ENCODE measurements around the gene ADAMTS14.
A peak's percentile ranks its signal among the peaks of the same experiment; 100 is the strongest.
"Not testable (repeated sequence)": the region's sequence is repeated elsewhere in the genome, so short reads cannot be mapped to it uniquely, and the experiment has no call there.

Gene ADAMTS14

DNA sequence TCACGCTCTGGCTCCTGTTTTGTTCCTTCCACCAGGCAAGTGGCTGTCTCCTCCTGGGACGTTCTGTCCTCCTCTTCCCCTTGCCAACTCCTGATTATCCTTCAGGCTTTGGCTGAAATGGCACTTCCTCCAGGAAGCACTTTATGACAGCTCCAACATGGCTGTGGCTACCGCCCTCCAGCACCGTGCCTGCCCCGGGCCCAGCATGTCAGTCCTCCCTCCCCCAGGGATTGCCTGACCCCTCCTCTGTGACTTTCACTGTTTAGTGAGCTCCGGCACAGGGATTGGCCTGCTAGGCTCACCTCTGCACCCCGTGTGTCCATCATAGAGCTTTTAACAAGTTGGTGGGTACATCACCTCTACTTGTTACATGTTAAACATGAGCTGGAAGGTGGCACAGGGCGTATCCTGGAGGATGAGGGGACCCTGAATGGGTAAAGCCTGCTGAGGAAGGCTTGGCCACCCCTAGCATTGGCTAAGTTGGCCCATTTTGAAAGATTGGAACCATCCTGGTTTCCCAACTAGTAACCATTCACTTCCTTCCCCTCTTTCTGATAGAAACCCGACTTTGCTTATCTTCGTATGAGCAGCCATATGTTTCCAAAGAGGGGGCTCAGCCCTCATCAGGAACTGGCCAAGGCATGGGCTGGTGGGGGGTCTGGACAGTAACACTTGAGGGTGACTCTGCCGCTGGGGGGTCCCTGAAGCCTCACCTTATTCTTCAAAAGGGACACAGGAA is 10.5 kb upstream of the ADAMTS14 start:
- Histone ChIP-seq H3K36me3 (replicated peaks) (no peaks in the 10 kb centered on the region), H3K27me3 (ENCODE audit: low read depth) (no peaks in the 10 kb centered on the region), H3K9me3 (peaks cover 2% of the 10 kb centered on the region; the same call in 1 of the 2 replicates), H3K4me1 (no peaks in the 10 kb centered on the region), H3K4me3 (no peak overlapping the region)
- in situ Hi-C loops (cut with MboI; ENCODE audit: low sequenced_read_pairs) = no loop called here
- DNase-seq (ENCODE audit: low spot score in 2 of 2) = no peak

DNA sequence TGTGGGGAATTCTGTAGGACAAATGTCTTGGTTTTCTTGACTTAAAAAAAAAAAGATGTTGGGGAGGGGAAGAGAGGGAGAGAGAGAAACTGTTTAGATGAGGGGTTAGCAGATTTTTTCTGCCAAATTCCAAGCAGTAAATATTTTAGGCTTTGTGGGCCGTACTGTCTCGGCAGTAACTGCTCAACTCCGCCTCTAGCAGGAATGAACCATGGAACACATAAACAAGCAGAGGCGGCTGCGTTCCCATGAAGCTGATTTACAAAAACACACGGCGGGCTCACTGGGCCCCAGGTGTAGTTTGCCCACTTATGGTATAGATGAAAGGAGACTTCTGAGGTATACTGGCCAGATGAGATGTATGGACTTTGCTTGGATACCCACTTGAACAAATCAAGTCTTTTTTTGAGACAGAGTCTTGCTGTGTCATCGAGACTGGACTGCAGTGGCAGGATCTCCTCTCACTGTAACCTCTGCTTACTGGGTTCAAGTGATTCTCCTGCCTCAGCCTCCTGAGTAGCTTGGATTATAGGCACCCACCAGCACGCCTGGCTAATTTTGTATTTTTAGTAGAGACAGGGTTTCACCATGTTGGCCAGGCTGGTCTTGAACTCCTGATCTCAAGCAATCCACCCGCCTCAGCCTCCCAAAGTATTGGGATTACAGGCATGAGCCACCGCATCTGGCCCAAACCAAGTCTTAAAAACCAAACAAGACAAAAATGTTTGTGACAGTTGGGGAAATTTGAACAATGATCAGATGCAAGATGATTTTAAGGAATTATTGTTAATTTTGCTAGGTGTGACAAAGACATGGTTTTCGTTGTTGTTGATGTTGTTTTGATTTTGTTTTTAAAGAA is 9.7 kb upstream of the ADAMTS14 start:
- no peak for DNase-seq (ENCODE audit: low spot score in 2 of 2)
- Histone ChIP-seq H3K4me3 (no peak overlapping the region), H3K27me3 (ENCODE audit: low read depth) (no peaks in the 10 kb centered on the region), H3K9me3 (peaks cover 2% of the 10 kb centered on the region; the same call in 1 of the 2 replicates), H3K4me1 (no peaks in the 10 kb centered on the region), H3K36me3 (replicated peaks) (no peaks in the 10 kb centered on the region)
- in situ Hi-C loops (cut with MboI; ENCODE audit: low sequenced_read_pairs) = no loop called here

DNA sequence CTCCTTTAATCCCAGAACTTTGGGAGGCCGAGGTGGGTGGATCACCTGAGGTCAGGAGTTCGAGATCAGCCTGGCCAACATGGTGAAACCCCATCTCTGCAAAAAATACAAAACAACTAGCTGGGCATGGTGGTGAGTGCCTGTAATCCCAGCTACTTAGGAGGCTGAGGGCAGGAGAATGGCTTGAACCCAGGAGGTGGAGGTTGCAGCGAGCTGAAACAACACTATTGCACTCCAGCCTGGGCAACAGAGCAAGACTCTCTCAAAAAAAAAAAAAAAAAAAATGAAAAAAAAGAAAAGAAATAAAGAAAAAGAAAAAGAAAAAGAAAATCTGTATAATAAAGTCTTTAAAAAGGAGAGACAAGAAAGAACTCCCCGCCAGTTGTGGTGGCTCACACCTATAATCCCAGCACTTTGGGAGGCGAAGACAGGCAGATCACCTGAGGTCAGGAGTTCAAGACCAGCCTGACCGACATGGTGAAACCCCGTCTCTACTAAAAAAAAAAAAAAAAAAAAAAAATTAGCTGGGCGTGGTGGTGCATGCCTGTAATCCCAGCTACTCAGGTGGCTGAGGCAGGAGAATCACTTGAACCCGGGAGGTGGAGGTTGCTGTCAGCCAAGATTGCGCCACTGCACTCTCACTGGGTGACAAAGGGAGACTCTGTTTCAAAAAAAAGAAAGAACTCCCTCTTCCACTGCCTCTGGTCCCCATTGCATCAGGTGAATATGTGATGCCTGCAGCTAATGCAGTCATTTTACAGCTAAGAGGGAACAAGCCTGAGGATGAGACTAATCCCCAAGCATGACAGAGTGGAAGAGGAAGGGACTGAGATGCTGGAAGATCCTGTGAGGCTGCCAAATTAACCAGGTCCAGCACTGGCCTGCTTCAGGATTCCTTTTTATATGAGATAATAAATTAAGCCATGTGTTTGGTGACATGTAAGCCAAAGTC is 8.6 kb upstream of the ADAMTS14 start:
- H3K4me3 ChIP-seq; H3K27me3 ChIP-seq (ENCODE audit: low read depth); H3K36me3 ChIP-seq (replicated peaks); H3K9me3 ChIP-seq; in situ Hi-C loops (cut with MboI; ENCODE audit: low sequenced_read_pairs); DNase-seq (ENCODE audit: low spot score in 2 of 2); H3K4me1 ChIP-seq: not testable (repeated sequence)

DNA sequence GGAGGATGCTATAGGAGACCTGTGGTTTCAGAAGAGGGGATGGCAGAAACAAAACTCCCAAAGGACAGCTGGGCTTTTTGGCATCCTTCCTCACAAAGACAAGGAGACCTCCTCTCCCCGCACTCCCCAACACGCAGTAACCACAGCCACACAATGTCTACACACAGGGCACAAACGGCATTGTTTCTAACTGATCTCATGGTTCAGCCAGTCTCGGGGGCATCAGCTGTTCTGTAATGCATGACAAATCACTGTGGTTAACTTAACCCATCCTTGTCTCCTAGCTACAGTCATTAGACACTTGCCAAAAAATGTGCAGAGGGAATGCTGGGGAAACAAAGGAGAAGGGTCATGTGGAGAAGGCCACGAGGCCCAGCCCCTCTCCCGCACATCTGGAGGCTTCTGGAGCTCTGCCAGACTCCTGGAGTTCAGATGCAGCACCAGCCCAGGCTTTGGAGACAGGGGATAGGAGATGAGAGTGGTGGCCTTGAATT is 7.6 kb upstream of the ADAMTS14 start:
- no peaks in the 10 kb centered on the region for H3K4me1 ChIP-seq
- in situ Hi-C loops (cut with MboI; ENCODE audit: low sequenced_read_pairs) = no loop called here
- H3K9me3 ChIP-seq = no peaks in the 10 kb centered on the region
- DNase-seq (ENCODE audit: low spot score in 2 of 2) = peak in 1 of 2 experiments; percentile 17
- no peak overlapping the region for H3K4me3 ChIP-seq
- H3K36me3 ChIP-seq (replicated peaks) = no peaks in the 10 kb centered on the region
- H3K27me3 ChIP-seq (ENCODE audit: low read depth) = no peaks in the 10 kb centered on the region

DNA sequence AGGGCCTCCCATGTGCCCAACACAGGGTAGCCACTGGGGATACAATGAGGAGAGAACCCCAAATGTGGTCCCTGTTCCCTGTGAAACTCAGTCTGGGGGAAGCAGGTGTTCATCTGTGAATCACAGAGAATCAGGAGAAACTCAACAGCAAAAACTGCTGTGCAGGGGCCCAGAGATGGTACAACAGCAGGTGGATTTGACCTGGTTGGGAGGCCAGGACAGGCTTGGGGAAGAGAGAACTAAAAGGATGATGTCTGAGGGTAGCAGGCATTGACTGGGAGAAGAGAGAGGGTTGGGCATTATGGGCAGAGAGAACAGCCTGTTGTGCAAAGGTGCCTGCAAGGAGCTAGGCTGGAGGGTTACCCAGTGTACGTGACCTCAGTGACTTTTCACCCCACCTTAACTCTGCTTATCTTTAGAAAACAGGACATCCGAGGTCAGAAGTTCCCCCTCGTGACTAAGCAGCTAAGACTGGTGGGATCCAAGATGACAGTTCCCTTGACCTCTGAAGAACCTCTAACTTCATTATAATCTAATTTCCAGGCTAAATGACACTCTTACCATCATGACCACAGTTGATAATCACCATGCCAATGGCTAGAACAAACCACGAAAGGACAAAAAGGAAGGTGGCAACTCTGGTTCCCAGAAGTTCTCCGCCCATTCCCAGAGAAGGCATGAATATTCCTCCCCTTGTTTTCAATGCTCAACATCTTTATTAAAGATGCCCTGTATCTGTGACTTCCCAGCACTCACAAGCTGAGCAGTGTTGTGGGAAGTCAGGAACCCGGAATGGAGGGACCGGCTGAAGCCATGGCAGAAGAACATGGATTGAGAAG is 5.1 kb upstream of the ADAMTS14 start:
- Histone ChIP-seq H3K27me3 (ENCODE audit: low read depth) (peaks cover 10% of the 10 kb centered on the region), H3K36me3 (replicated peaks) (no peaks in the 10 kb centered on the region), H3K4me1 (no peaks in the 10 kb centered on the region), H3K4me3 (no peak overlapping the region), H3K9me3 (no peaks in the 10 kb centered on the region)
- in situ Hi-C loops (cut with MboI; ENCODE audit: low sequenced_read_pairs) = no loop called here
- DNase-seq (ENCODE audit: low spot score in 2 of 2) = no peak

DNA sequence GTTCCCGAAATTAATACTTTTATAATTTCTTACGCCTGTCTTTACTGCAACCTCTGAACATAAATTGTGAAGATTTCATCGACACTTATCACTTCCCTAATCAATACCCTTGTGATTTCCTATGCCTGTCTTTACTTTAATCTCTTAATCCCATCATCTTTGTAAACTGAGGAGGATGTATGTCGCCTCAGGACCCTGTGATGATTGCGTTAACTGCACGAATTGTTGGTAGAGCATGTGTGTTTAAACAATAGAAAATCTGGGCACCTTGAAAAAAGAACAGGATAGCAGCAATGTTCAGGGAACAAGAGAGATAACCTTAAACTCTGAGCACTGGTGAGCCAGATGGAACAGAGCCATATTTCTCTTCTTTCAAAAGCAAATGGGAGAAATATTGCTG is 4.5 kb upstream of the ADAMTS14 start:
- in situ Hi-C loops (cut with MboI; ENCODE audit: low sequenced_read_pairs); H3K36me3 ChIP-seq (replicated peaks); H3K4me3 ChIP-seq; H3K9me3 ChIP-seq; H3K4me1 ChIP-seq; DNase-seq (ENCODE audit: low spot score in 2 of 2): not testable (repeated sequence)
- H3K27me3 ChIP-seq (ENCODE audit: low read depth) = peaks cover 13% of the 10 kb centered on the region

DNA sequence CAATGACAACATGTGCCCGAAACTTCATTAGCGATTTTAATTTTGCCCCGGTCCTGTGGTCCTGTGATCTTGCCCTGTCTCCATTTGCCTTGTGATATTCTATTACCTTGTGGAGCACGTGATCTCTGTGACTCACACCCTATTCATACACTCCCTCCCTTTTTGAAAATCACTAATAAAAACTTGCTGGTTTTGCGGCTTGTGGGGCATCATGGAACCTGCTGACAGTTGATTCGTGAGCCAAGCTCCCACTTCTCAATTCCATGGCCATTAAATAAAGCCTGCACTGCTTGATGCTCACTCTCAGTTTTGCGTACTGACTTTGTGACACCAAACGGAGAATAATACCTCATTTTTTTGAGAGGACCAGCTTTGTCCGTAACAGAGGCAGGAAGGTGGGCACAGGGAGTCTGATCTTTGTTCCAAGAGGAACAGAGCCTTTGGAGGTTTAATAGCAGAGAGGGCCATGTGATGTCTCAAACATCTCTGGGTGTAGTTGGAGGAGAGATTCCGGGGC is 3.8 kb upstream of the ADAMTS14 start:
- Histone ChIP-seq H3K4me3 (no peak overlapping the region), H3K36me3 (replicated peaks) (no peaks in the 10 kb centered on the region), H3K9me3 (no peaks in the 10 kb centered on the region), H3K27me3 (ENCODE audit: low read depth) (peaks cover 20% of the 10 kb centered on the region), H3K4me1 (no peaks in the 10 kb centered on the region)
- no peak for DNase-seq (ENCODE audit: low spot score in 2 of 2)
- in situ Hi-C loops (cut with MboI; ENCODE audit: low sequenced_read_pairs) = no loop called here

DNA sequence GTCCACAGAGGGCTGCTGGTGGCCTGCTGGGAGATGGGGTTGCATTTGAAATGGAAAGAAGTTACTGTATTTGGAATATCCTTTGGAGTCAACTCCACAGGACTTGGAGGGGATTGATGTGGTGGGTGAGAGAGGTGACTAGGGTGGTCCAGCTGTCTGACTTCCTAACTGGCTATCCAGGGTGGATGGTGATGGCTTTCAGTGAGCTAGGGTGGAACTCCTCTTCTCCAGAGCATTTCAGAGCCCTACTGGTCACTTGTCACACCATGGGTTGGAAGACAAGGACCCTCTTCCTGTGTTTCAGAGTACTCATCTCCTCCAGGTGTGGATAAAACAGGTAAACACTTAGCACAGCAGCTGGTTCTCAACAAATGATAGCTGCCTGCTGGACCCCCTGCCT is 3.3 kb upstream of the ADAMTS14 start:
- Histone ChIP-seq H3K4me3 (no peak overlapping the region), H3K4me1 (no peaks in the 10 kb centered on the region), H3K9me3 (no peaks in the 10 kb centered on the region), H3K36me3 (replicated peaks) (no peaks in the 10 kb centered on the region), H3K27me3 (ENCODE audit: low read depth) (peaks cover 22% of the 10 kb centered on the region)
- no peak for DNase-seq (ENCODE audit: low spot score in 2 of 2)
- in situ Hi-C loops (cut with MboI; ENCODE audit: low sequenced_read_pairs) = no loop called here

DNA sequence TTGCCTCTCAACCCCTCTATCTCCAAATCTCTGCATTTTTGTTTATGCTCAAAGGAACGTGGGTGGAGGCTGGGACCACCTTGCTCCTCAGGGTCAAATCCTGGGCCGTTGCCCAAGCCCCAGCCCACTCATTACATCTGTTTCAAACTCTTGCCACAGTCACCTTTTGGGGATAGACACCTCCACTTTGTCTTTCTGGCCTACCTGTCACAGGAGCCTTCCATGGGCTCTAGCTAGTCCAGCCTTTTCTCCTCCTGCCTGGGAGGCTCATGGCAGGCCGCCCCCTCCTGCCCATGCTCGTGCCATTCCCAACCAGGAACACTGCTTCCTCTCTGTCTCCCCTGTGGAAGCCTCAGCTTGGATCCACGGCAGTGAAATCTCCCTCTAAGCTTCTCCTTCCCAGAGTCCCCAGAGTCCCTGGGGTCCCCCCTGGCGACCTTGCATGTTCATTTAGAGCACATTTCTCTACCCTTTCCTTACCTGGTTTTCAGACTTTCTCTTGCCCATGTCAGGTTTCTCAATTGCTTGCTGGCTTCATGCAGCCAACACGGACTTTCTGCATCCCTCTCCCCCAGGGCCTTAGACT is 2.5 kb upstream of the ADAMTS14 start:
- in situ Hi-C loops (cut with MboI; ENCODE audit: low sequenced_read_pairs) = no loop called here
- no peak overlapping the region for H3K4me3 ChIP-seq
- H3K36me3 ChIP-seq (replicated peaks) = no peaks in the 10 kb centered on the region
- H3K9me3 ChIP-seq = no peaks in the 10 kb centered on the region
- no peak for DNase-seq (ENCODE audit: low spot score in 2 of 2)
- no peaks in the 10 kb centered on the region for H3K4me1 ChIP-seq
- H3K27me3 ChIP-seq (ENCODE audit: low read depth) = peaks cover 22% of the 10 kb centered on the region

DNA sequence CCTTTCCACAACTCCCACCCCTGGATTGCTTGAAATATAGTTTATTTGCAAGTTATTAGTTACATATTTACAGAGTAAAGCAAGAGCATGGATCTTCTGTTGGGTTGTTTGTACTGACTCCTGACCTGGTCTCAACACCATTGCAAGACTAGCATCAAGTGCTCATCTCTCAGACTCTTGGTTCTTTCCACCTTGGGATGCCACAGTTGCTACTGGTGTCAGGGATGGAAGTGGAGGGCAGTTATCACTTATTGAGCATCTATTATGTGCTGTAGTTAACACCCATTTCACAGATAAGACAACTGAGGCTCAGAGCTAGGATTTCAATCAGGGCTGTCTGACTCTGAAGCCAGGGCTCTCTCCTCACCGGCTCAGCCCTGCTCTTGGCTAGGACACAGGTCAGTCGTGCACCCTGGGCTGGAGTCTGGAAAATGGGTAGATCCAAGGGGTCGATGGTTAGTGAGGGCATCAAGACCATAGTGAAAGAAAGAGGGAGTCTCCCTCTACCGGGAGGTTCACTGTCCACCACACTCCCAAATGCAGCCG is 614 bp upstream of the ADAMTS14 start:
- in situ Hi-C loops (cut with MboI; ENCODE audit: low sequenced_read_pairs) = no loop called here
- Histone ChIP-seq H3K36me3 (replicated peaks) (no peaks in the 10 kb centered on the region), H3K4me3 (no peak overlapping the region), H3K4me1 (no peaks in the 10 kb centered on the region), H3K27me3 (ENCODE audit: low read depth) (peaks cover 22% of the 10 kb centered on the region), H3K9me3 (no peaks in the 10 kb centered on the region)
- no peak for DNase-seq (ENCODE audit: low spot score in 2 of 2)

DNA sequence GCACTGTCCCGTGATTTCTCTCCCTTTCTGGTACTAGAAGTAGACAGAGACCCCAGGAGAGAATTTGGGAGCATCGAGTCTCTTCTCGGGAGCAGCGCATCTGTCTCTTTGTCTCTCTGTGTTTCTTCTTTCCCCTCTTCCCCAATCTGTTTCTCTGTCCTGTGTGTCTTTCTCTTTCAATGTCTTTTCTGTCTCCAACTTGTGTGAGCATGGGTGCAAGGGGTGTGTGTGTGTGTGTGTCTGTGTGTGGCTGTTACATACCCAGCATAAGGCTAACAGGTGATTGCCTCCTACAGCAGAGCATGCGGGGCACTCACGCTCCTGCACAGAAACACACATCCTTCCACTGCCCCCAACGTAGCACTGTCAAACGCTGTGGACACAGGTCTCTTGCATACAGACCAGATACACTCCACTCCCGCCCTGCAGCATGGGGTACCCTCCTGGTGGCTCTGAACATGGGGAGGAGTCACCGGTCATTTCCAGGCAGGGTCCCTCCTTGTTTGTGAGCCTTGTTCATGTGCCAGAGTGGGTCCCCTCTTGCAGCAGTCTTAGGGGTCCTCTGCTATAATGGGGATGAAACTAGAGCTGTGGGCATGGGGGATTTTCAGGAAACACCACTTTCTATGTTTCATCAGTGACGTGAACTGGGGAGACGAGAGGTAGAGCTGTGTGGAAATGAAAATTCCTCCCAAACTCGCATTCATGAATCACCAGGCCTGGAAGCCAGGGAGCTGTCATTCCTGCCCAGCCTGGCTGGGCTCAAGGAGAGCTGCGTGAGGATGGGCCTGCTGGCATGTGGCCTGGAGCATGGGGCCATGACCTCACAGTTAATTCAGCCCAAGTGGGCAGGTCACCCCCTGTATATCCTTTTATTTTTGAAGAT is 980 bp downstream of the ADAMTS14 start:
- Histone ChIP-seq H3K4me3 (no peak overlapping the region), H3K36me3 (replicated peaks) (no peaks in the 10 kb centered on the region), H3K4me1 (no peaks in the 10 kb centered on the region), H3K27me3 (ENCODE audit: low read depth) (peaks cover 22% of the 10 kb centered on the region), H3K9me3 (no peaks in the 10 kb centered on the region)
- DNase-seq (ENCODE audit: low spot score in 2 of 2) = no peak
- in situ Hi-C loops (cut with MboI; ENCODE audit: low sequenced_read_pairs) = no loop called here
